Subcutaneous abdominal adipose tissue (tissue), 5 donors: Measurements from ENCODE around the gene B4GALT2.

ENCODE experiments used
- H3K27ac ChIP-seq: one replicate; pipeline ENCODE4 v1.7.0; 2013; ENCODE audit warnings: low read depth, mild to moderate bottlenecking, inconsistent platforms, low read length, moderate library complexity
- H3K27me3 ChIP-seq, 5 donors: one replicate each; pipeline ENCODE4 v1.7.0; 2013; ENCODE audit warnings: low read length in 5 of 5, inconsistent platforms in 1 of 5; ENCODE audit not compliant: control insufficient read depth in 5 of 5, insufficient read depth in 4 of 5
- H3K36me3 ChIP-seq, 5 donors: one replicate each; pipeline ENCODE4 v1.7.0; 2013; ENCODE audit warnings: low read length in 5 of 5; ENCODE audit not compliant: control insufficient read depth in 5 of 5, insufficient read depth in 5 of 5
- H3K4me1 ChIP-seq, 5 donors: one replicate each; pipeline ENCODE4 v1.7.0; 2013; ENCODE audit warnings: low read length in 5 of 5, mild to moderate bottlenecking in 3 of 5, moderate library complexity in 1 of 5; ENCODE audit not compliant: control insufficient read depth in 5 of 5, insufficient read depth in 5 of 5
- H3K4me3 ChIP-seq, 5 donors: one replicate each; pipeline ENCODE4 v1.7.0; 2013; ENCODE audit warnings: low read length in 5 of 5, low read depth in 1 of 5
- H3K9ac ChIP-seq, 5 donors: one replicate each; pipeline ENCODE4 v1.7.0; 2013; ENCODE audit warnings: low read length in 5 of 5, mild to moderate bottlenecking in 4 of 5, moderate library complexity in 3 of 5
- H3K9me3 ChIP-seq, 5 donors: one replicate each; pipeline ENCODE4 v1.7.0; 2013; ENCODE audit warnings: low read length in 5 of 5; ENCODE audit not compliant: control insufficient read depth in 5 of 5
- donor health status: healthy.
- donor health status: healthy.
- donor health status: healthy.
- donor health status: healthy.
- donor health status: healthy.

The B4GALT2 gene

DNA sequence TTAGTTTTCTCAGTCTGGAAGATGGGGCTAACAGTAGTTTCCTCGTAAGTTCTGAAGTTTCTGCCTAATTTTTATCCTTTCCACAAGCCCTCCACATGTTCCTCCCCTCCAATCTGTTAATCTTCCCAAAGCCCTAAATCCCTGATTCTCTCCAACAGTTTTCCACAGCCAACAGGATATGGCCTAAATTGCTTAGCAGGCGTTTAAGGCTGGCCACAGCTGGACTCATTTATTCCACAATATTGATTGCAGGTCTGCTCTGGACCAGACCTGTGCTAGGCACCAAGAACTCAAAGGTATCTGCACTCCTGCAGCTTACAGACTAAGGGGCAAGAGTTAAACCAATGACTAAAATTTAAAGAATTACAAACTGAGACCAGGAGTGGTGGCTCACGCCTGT, 48.3 kb downstream of the B4GALT2 start:
- Histone ChIP-seq H3K9ac (peak overlapping the region in 1 of 5 donors; percentile 35), H3K9me3 (no peaks in the 10 kb centered on the region), H3K27me3 (peaks cover 0 to 2% (median 0%) of the 10 kb centered on the region in 5 donors), H3K4me3 (no peak overlapping the region), H3K36me3 (no peaks in the 10 kb centered on the region), H3K4me1 (peaks cover 0 to 28% (median 21%) of the 10 kb centered on the region in 5 donors), H3K27ac (no peak overlapping the region)

DNA sequence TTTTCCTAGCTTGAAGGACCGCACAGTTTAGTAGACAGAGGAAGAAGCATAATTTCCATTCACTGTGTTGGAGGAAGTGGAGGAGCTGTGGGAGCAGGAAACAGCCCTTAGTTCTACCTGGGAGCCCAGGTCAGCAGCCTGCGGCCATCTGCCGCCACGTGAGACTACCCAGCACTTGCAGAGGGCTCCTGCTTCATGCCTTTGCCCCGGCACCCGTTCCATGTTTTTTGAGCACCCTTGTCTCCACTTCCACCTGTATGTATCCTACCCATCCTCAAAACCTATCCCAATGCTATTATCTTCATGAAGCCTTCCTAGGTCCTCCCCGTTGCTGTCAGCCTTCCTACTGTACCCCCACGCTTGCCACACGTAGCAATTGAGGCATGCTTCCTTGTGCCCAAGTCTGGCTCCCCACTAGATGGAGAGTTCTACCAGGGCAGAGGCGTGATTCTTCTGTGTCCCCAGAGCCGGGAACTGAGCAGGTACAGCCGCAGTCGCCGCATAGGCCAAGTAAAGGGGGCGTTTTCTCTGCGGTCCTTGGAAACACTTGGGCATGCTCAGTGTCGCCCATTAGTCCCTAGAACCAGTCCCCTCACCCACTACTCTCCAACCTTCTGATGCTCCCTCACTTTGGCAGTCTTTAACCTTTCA, 50.4 kb downstream of the B4GALT2 start:
- Histone ChIP-seq H3K9me3 (no peaks in the 10 kb centered on the region), H3K9ac (peak overlapping the region in 4 of 5 donors; percentile 68 to 88 (median 76)), H3K27me3 (no peaks in the 10 kb centered on the region), H3K36me3 (no peaks in the 10 kb centered on the region), H3K4me1 (peaks cover 0 to 28% (median 21%) of the 10 kb centered on the region in 5 donors), H3K27ac (peak overlapping the region; percentile 23), H3K4me3 (peak overlapping the region; percentile 79 to 89 (median 82))

DNA sequence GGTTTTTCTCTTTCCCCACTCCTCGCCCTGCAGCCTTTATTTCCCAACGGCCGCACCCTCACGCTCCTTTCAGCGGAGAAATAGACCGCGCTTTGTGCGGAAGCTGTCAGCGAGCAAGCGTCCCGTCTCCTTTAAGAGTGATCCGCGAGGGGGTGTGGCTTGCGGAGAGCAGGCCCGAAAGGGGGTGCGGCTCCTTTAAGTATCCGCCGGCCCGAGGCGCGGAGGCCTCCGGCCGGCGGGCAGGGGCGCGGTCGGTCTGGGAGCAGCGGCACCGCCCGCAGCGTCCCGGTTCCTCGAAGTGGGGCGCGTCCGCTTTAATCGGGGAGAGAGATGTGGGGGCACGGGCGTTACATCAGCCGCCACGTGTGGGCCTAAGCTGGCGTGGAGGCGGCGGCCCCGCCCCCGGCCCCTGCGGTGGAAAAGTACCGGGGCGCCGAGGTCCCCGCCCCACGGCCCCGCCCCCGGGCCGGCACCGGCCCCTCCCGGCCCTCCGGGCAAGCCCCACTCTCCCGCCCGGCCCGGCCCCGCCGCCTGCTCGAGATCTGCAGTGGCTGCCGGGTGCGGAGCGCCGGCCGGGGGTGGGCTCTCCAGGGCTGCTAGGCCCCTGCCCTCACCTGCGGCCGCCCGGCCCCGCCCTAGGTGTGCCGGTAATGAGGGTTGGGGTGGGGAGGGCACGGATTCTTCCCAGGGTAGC, 51.0 kb downstream of the B4GALT2 start:
- no peaks in the 10 kb centered on the region for H3K9me3 ChIP-seq
- H3K4me1 ChIP-seq, result peaks cover 0 to 30% (median 21%) of the 10 kb centered on the region in 5 donors
- no peaks in the 10 kb centered on the region for H3K36me3 ChIP-seq
- H3K9ac ChIP-seq, result peak overlapping the region in 4 of 5 donors; percentile 68 to 88 (median 76)
- no peaks in the 10 kb centered on the region for H3K27me3 ChIP-seq
- H3K27ac ChIP-seq, result peak overlapping the region; percentile 23
- peak overlapping the region; percentile 79 to 89 (median 82) for H3K4me3 ChIP-seq

DNA sequence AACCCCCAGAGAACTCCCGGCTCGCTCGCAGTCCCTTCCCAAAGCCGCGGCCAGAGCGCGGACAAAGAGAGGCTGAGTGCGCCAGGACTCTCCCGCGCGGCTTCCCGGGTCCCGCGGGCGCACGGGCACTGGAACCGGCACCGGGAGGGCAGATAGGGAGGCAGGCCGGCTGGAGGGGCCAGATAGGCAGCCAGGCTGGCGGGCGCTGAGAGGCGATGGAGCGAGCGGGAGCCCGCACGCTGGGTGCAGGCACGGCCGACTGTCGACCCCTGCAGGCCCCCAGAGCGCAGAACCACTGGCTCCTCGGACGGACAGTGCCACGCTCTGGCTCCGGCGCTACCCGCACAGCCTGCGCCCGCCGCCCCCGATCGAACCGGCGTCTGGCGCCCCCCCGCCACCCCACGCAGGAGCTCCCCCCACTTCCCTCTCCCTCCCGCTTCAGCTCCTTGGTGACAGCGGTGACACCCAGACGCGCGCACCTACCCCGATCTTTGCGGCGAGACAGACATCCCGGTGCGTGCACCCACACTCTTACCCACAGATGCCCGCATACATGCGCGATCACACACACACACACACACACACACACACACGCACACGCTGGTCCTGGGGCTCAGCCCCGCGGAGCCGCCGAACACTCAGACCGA, 51.7 kb downstream of the B4GALT2 start:
- peak overlapping the region in 4 of 5 donors; percentile 53 to 71 (median 60) for H3K9ac ChIP-seq
- H3K36me3 ChIP-seq, result no peaks in the 10 kb centered on the region
- H3K27ac ChIP-seq, result no peak overlapping the region
- H3K4me1 ChIP-seq, result peaks cover 0 to 37% (median 26%) of the 10 kb centered on the region in 5 donors
- no peaks in the 10 kb centered on the region for H3K27me3 ChIP-seq
- H3K9me3 ChIP-seq, result no peaks in the 10 kb centered on the region
- peak overlapping the region in 4 of 5 donors; percentile 74 to 84 (median 80) for H3K4me3 ChIP-seq

DNA sequence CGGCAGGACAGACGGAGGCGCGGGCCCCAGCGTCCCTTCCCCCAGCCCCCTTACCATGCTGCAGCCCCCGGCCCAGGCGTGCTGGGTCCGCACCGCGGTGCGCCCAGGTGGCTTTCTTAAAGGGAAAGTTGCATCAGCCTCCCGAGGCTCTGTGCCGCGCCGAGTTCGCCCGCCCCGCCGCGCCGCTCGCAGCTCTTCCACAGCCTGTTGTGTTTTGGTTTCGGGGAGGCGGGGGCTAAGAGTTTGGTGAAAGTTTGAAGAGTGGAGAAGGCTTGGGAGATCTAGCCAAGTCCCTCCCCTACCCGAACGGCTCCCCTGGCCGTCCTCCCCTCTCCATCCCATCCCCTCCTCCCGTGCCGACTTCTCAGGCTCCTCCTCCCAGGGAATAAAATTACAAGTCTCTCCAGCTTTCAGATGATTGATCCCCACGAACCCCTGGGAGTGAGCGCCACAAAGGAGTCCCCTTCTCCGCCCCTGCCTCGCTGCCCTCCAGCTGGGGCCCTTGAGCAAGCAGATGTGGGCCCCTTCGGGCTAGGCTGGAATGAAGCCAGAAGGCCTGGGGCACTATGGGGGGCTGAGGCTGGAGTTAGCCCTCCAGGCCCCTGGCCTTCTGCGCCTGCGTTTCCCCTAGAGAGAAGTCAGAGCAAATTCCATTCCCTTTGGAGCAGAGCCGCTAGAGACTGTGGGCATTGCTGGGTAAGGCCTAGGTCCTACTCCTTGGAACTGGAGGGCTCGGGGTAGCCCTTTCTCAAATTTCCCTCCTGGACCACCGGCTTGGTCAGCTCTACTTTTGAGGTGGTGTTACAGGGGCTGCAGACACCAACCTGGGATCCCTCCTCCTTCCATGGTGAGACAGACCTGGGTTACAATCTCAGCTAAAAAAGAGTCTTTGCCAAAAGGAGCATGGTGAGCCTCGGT, 52.5 kb downstream of the B4GALT2 start, which contains the start of gene SLC6A9:
Gene SLC6A9, minus strand, starts transcription at position 211 of the 918 bp plus-strand sequence. CDS start 7,185 bp downstream, outside the sequence.
- no peaks in the 10 kb centered on the region for H3K36me3 ChIP-seq
- H3K9ac ChIP-seq, result peak within 1 kb of the TSS in 4 of 5 donors; percentile 53 to 71 (median 60)
- peaks cover 0 to 45% (median 34%) of the 10 kb centered on the region in 5 donors for H3K4me1 ChIP-seq
- no peaks in the 10 kb centered on the region for H3K9me3 ChIP-seq
- no peak within 1 kb of the TSS for H3K27ac ChIP-seq
- peak within 1 kb of the TSS in 4 of 5 donors; percentile 74 to 84 (median 80) for H3K4me3 ChIP-seq
- no peaks in the 10 kb centered on the region for H3K27me3 ChIP-seq

DNA sequence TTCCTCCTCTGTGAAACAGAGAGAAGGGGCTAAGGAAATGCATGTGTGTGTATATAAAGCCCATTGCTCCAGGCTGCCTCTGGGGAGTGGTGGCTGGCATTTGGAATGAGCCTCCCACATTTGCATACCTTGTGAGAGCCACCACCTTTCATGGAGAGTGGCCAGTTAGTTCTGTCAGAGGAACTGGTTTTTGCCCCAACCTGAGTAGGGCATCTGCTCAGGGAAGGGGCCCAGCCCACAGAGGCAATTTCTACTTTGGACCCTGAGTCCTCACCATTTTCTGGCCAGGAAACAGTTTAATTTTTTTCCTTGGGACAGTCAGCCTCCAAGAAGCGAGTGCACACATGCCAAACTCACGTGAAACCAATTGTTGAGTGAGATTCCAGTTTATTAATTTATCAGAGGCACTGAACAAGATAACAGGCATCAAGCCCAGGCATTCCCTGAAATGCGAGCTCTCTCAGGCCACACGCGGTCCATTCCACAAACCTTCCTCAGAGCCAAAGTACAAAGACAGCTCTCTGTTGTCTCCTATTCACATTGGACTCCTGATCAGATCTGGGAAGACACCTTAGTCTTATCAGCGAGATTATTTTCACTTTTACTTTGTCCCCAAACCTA, 53.3 kb downstream of the B4GALT2 start:
- Histone ChIP-seq H3K36me3 (no peaks in the 10 kb centered on the region), H3K9ac (no peak overlapping the region), H3K9me3 (no peaks in the 10 kb centered on the region), H3K4me3 (no peak overlapping the region), H3K27ac (no peak overlapping the region), H3K27me3 (no peaks in the 10 kb centered on the region), H3K4me1 (peaks cover 0 to 49% (median 34%) of the 10 kb centered on the region in 5 donors)

DNA sequence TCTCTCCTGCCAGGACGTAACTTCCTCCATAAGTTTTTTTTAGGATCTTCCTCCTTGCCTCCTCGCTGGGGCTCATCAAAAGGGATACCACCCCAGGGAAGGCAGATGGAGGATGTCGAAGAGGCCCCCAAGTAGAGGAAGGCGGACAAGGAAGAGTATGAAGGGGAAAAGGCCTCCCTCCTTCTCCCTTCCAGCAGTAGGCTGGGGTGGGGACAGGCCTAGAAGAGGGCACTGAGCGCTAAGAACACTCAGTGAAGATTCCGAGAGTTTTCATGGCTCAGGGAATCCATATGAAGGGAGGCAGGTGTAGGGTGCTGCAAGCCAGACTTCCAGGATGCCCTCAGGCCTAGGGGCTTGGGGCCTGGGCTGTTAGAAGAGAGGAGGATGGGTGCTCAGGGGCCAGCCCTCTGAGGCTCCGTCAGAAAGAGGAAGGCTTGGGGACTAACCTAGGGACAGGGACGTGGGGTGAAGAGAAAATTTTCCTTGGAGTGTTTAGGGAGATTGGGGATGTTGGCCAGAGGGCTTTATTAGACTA, 54.1 kb downstream of the B4GALT2 start:
- Histone ChIP-seq H3K9ac (no peak overlapping the region), H3K9me3 (no peaks in the 10 kb centered on the region), H3K4me1 (peaks cover 0 to 49% (median 34%) of the 10 kb centered on the region in 5 donors), H3K36me3 (no peaks in the 10 kb centered on the region), H3K27ac (no peak overlapping the region), H3K27me3 (no peaks in the 10 kb centered on the region), H3K4me3 (no peak overlapping the region)

DNA sequence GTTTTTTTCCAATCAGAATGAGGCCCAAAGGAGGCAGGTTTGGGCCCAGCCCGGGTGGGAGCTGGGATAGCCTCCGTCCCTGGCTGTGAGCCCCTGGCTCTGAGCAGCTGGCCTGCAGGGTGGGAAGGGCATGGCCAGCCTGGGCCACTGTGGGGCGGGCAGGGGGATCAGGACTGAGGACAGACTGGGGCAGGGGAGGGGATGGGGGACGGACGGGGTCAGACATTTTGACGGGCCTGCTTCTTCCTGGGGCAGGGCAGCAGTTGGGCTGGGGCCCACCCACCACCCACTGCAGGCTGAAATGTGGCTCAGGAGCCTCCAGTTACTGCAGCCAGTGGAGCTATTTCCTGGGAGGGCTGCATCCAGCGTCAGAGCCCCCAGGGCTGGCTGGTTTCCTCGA, 54.7 kb downstream of the B4GALT2 start:
- Histone ChIP-seq H3K4me3 (no peak overlapping the region), H3K9ac (no peak overlapping the region), H3K4me1 (peaks cover 0 to 49% (median 34%) of the 10 kb centered on the region in 5 donors)

DNA sequence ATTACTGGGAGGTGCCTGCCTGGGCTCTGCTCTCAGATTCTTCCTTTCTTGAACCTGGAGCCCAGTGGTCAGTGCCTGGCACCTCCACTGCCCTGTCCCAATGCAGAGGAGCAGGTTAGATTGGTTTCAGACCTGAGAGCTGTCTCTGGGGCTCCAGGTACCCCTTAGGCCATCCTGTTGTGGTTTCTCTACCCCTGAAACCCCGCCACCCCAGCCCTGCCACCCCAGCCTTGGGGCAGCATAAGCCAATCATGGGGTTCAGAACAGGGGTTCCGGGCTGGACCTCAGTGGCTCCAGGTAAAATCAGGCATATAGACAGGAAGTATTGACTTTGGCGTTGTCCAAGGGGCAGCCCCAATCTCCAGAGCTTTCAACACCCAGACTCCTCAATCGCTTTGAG, 55.4 kb downstream of the B4GALT2 start:
- H3K9me3 ChIP-seq, result no peaks in the 10 kb centered on the region
- no peak overlapping the region for H3K4me3 ChIP-seq
- no peaks in the 10 kb centered on the region for H3K27me3 ChIP-seq
- no peak overlapping the region for H3K9ac ChIP-seq
- peaks cover 0 to 44% (median 30%) of the 10 kb centered on the region in 5 donors for H3K4me1 ChIP-seq
- no peaks in the 10 kb centered on the region for H3K36me3 ChIP-seq
- no peak overlapping the region for H3K27ac ChIP-seq

More for the DNA sequence above, 54.7 kb downstream of the B4GALT2 start:
- Histone ChIP-seq H3K27ac (no peak overlapping the region), H3K36me3 (no peaks in the 10 kb centered on the region), H3K9me3 (no peaks in the 10 kb centered on the region), H3K27me3 (no peaks in the 10 kb centered on the region)
